Esophagus muscularis mucosa (tissue), 3 donors: Measurements from ENCODE around the gene MECR.

Experiments used
- CTCF ChIP-seq, 3 experiments: fragments of 200-600 bp in 2 of 3; fragments of 450-650 bp in 1 of 3; sonication (generic) in 2 of 3; IDR thresholded peaks; one replicate each; pipeline ENCODE4 v1.5.1; 2017 to 2019; ENCODE audit warnings: antibody characterized with exemption in 3 of 3, mild to moderate bottlenecking in 2 of 3, moderate library complexity in 1 of 3
- POLR2A ChIP-seq: fragments of 450-650 bp; IDR thresholded peaks from one replicate; pipeline ENCODE4 v1.6.1; 2017; ENCODE audit warnings: antibody characterized with exemption, moderate library complexity, mild to moderate bottlenecking, low read depth

GRCh38 chr1:29218223-29218622 lies 12.5 kb downstream of the MECR start:
- TF ChIP-seq CTCF (IDR thresholded peaks at IDR 0.05): no peak
- no peak for TF ChIP-seq POLR2A
